AG04450 (cell line): ENCODE data around the gene PRUNE2. TPM values are rescaled to one million over a fixed set of nuclear protein-coding genes. Genes with fewer than 3 reads are reported as not detected.

Experiments used
- CTCF ChIA-PET: fragments of 300-600, 350-600 bp; formaldehyde crosslinking; extraction: SDS; loops from one replicate; lab custom pipeline; 2022; ENCODE audit warnings: antibody characterized with exemption, inconsistent platforms; lab: Charles Lee
- POLR2A ChIA-PET: fragments of 350-600 bp; formaldehyde crosslinking; extraction: SDS; loops from one replicate; lab custom pipeline; 2021; ENCODE audit warnings: antibody characterized with exemption, inconsistent platforms; lab: Yijun Ruan, JAX
- DNase-seq: peaks from one replicate; pipeline ENCODE4 v3.0.0-alpha.2; 2011; ENCODE audit warnings: low read depth, low spot score
- H3K27ac ChIP-seq: one replicate; pipeline ENCODE4 v1.5.1; 2012; ENCODE audit warnings: low read depth, low read length, control low read depth
- H3K27me3 ChIP-seq: one replicate; pipeline ENCODE4 v1.6.0; 2012; ENCODE audit warnings: low read length; ENCODE audit not compliant: control insufficient read depth, insufficient read depth
- H3K4me3 ChIP-seq: 2 replicates; pipeline ENCODE4 v1.5.1; 2011; ENCODE audit warnings: mild to moderate bottlenecking, low read depth, low read length, control low read depth
- H3K9me3 ChIP-seq: 2 replicates; pipeline ENCODE4 v1.5.1; 2012; ENCODE audit warnings: low read length; ENCODE audit not compliant: control insufficient read depth, insufficient read depth
- CTCF ChIP-seq: IDR thresholded peaks from 2 replicates; pipeline ENCODE4 v1.5.1; 2011; ENCODE audit warnings: low read depth, low read length, control low read depth, inconsistent platforms
- polyA plus RNA-seq: library from polyadenylated mRNA; depleted of rRNA; stranded (reverse); fragments of >200 nt; gene quantifications from 2 replicates; pipeline ENCODE4 v1.2.3, GENCODE V29; 2011

Gene PRUNE2
- polyA plus RNA-seq, 1 experiment, result 1.1 TPM

- TF ChIP-seq CTCF, result peak; percentile 95
- ChIA-PET CTCF (interaction anchor here (0.6 to 6.7 kb wide), 28 partner anchors 9 to 342 kb away, joined by 3 to 110 read pairs (median 4); no protein-coding TSS in a partner anchor), POLR2A (no interaction called here)
- peak; percentile 38 for DNase-seq
- Histone ChIP-seq H3K9me3 (no peaks in the 10 kb centered on the region), H3K27ac (no peak overlapping the region), H3K27me3 (no peaks in the 10 kb centered on the region), H3K4me3 (no peak overlapping the region)
Measured at GRCh38 chr9:76810377-76810957, 95.4 kb downstream of the PRUNE2 start.

GRCh38 chr9:76808636-76809035, 97.3 kb downstream of the PRUNE2 start:
- DNase-seq, result no peak
- Histone ChIP-seq H3K27ac (no peak overlapping the region), H3K4me3 (no peak overlapping the region), H3K9me3 (no peaks in the 10 kb centered on the region), H3K27me3 (no peaks in the 10 kb centered on the region)
- no peak for TF ChIP-seq CTCF
- POLR2A ChIA-PET, result no interaction called here
- CTCF ChIA-PET, result interaction anchor here (0.9 to 6.7 kb wide), 4 partner anchors 165 to 187 kb away, joined by 3 to 110 read pairs (median 48); no protein-coding TSS in a partner anchor

GRCh38 chr9:76803762-76804161, 102.2 kb downstream of the PRUNE2 start:
- no peaks in the 10 kb centered on the region for H3K9me3 ChIP-seq
- no peak overlapping the region for H3K27ac ChIP-seq
- DNase-seq, result no peak
- ChIA-PET POLR2A (no interaction called here), CTCF (no interaction called here)
- no peak for TF ChIP-seq CTCF
- peaks cover 6% of the 10 kb centered on the region for H3K27me3 ChIP-seq
- no peak overlapping the region for H3K4me3 ChIP-seq

- DNase-seq, result no peak
- Histone ChIP-seq H3K27ac (no peak overlapping the region), H3K4me3 (no peak overlapping the region), H3K27me3 (peaks cover 6% of the 10 kb centered on the region), H3K9me3 (no peaks in the 10 kb centered on the region)
- no peak for TF ChIP-seq CTCF
- ChIA-PET CTCF (no interaction called here), POLR2A (no interaction called here)
Measured at GRCh38 chr9:76803083-76803482, 102.8 kb downstream of the PRUNE2 start.

GRCh38 chr9:76800901-76801300, 105.0 kb downstream of the PRUNE2 start:
- no peak overlapping the region for H3K4me3 ChIP-seq
- DNase-seq, result no peak
- ChIA-PET POLR2A (no interaction called here), CTCF (interaction anchor here (1.4 kb wide), 1 partner anchor 9 kb away, joined by 5 read pairs; no protein-coding TSS in a partner anchor)
- H3K27me3 ChIP-seq, result peaks cover 10% of the 10 kb centered on the region
- H3K27ac ChIP-seq, result no peak overlapping the region
- no peaks in the 10 kb centered on the region for H3K9me3 ChIP-seq
- TF ChIP-seq CTCF, result no peak
